GM21526 (cell line): ENCODE data around the gene DOCK4.
A peak's percentile ranks its signal among the peaks of the same experiment; 100 is the strongest.

ENCODE experiments used
- ATAC-seq: cut with Tn5 transposase; IDR thresholded peaks from one replicate; pipeline ENCODE4 v1.9.1; 2021; ENCODE audit warnings: moderate library complexity; ENCODE audit not compliant: unreplicated experiment, low FRiP score

DOCK4 gene

DNA sequence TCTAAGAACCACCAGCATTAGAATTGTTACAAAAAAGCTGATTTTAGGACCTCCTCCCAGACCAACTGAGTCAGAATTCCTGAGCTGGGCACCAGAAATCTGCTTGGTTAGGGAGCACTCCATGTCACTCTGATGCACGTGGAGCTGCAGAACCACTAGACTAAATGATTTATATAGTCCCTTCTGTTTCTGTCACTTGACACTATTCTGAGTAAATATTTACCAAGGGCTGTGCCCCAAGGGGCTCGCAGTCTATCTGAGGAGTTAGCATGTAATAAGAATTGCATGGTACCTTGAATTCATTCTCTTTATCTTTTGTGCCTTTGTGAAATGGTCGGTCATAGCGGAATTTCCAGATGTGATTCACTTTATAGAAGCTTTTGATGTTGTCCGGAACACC, 447.9 kb downstream of the DOCK4 start:
- no peak for ATAC-seq

DNA sequence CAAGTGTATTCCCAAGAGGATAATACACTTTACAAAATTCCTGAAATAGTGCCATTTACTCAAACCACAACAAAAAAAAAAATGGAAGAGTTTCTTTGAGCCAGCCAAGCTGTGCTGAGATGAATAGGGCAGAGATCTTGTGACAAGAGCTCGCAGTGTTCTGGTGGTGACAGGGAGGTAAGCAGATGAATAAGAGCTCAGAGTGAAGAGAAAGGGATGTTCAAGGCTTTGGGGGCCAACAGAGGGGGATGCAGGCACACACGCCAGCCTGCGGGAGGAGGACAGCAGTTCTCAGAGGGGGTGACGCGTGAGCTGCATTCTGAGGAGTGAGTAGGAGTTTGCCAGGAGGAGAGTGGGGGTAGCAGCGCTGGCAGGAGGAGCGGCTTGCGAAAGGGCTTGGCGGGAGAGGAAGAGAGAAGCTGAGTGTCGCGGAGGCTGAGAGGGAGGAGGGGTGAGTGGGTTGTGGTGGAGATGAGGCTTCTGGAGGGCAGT, 449.5 kb downstream of the DOCK4 start:
- no peak for ATAC-seq

DNA sequence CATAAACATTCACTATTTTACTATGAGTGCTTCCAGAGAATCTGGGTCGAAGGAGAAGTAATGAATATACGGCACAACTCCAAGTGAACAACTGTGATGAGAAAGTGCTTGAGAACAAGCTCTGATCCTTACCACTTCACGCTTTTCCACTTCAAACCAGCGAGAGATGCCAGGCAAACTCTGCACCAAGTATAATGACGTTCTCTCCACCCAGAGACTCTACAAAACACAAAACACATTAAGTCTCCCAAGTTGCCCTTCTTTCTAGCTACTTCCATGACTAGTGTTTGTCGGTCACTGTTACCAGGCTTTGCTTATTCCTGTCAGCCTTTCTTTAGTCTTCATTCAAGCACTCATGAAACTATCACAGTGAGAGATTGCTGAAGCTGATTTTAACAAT, 450.8 kb downstream of the DOCK4 start:
- ATAC-seq = no peak

DNA sequence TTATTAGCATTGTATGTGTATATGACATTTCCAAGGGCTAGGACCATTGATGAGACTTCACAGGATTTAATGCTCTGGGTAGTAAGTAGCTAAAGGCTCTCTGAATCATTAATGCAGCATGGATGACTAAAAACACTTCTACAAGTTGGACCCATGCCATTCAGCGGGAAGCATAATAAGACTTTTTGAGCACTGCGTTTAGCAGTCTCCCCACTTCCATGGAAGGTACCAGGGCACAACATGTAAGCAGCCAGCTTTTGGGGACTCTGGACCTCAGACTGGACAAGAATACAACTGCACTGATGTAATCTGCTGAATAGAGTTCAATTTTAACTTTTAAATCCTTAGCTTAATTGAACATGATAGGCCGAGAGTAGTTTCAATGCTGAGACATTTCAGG, 452.2 kb downstream of the DOCK4 start:
- no peak for ATAC-seq

DNA sequence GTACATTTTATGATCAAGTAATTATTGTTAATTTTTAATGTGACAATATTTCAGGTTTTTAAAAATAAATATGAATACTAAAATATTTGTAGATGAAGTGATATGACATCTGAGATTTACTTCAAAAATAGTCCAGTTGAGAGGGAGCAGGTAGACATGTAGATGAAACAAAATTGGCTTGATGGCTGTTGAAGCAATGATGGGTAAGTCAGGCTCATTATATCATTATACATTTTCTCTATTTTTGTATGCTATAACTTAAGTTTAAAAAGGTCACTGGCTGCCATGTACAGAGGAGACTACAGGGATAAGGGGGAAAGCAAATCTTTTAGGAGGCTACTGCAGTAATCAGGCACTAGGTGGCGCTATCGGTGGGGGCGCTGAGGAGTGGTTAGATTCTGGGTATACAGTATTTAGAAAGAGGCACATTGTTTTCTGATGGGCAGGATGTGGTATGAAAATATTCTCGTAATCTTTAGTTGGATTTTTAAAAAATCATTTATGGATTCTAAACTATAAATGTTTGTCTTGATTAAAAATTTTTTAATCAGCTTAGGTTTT, 454.1 kb downstream of the DOCK4 start:
- peak; percentile 98 for ATAC-seq

DNA sequence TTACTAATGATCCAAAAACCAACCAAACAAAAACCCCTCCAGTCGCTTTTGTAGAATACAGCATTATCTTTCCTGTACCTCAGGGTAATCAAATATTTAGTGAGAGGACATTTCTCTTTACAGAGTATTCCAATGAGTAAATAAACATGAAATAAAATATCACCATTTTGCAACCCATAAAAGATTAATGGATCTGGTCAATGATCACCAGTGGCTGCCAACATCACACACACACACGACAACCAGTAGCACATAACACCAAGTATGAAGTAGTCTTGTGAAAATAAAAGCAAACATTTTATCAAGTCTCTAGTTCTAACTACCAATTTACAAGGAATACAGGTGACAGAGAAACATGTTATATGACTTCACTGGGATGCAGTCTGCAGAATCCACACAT, 455.3 kb downstream of the DOCK4 start:
- ATAC-seq = no peak

DNA sequence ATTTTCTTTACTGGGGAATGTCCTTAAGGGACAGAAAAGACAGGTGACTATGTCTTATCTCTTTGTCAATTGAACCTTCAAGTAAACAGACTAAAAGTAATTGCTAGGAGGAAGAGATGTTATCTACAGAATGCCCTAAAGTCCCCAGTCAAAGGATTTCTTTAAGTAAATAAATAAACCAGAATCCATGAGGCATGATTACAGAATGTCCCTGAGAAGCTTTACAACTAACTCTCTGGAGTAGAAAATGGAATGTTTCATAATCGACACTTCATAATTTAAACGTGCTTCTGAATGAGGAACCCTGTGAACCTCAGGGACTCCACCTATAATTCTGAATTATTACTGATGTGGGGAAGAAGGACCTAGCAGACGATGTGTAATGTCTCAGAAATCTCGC, 456.0 kb downstream of the DOCK4 start:
- no peak for ATAC-seq

DNA sequence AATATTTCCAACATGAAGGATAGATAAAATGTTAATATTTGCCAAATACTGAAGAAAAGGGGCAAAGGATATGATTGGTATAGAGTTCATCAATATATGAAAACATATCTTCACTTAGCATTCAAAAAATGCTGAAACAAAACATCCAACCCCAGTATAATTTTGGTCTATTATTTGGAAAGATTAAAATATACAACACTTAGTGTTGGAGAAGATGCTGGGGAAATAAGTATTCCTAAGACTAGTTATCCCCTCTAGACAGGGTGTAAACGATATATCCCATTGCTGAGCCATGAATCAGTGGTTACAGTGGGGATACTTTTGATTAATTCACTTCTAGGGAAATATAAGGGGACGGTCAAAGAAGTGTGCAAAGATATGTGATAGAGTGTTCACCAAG, 456.6 kb downstream of the DOCK4 start:
- ATAC-seq = no peak

DNA sequence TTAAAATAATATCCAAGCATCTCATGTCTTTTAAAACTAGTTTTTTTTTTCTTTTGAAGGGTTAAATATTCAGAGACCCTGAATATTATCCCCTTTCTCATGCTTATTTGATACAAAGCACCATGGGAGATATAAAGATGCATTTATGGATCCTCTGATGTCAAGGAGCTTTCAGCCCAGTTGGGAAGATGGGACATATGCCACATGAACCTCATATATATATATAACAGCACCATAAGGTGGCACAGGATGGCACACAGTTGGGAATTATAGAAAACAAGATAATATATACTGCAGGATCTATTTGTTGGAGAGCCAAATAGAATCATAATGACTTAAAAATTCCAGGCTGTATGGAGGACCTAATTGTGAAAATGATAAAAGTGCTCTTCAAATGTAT, 458.5 kb downstream of the DOCK4 start:
- ATAC-seq = no peak

DNA sequence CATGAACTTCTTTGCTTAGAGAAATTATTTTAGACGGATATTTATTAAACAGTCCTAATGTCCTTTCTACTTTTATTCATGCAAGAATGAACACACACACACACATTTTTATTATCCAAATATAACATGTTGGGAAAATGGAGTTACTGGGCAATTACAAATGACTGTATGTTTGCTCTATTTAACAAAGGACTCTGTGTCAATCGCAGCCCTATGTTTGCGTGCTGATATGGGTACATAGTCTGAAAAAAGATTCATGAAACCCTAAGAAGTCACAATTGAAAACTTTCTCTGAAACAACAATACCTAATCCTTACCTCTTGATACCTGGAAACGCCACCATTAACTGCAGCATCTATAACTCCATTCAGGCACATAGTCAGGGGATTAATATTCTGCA, 459.2 kb downstream of the DOCK4 start:
- ATAC-seq = no peak

DNA sequence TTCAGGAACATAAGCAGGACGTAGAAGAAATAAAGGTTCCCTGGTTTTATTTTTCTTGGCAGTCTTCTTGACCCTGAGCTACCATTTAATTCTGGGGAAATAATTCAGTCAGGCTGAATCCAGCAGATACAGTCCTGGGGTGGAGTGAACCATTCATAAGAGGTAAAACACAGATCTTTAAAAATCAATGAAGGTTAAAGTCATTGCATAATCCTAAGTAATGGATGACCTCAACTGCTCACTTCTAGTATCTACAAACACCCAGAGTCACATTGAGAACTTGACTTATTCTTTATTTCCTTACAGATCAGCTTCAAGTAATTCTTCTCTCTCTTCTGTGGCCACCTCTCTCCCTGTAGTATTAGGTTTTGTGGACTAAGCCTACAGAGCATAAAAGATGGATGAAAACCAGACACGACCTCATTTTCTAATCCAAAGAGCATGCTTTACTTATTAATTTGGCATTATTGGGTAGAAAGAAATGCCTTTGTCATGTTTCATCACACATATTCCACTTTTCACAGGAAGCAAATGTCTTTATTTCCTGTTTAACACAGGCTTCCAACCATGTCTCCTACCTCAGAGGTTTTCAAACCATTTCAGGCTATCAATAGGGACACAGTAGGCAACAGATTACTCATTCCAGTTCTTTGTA, 461.6 kb downstream of the DOCK4 start:
- ATAC-seq = no peak

DNA sequence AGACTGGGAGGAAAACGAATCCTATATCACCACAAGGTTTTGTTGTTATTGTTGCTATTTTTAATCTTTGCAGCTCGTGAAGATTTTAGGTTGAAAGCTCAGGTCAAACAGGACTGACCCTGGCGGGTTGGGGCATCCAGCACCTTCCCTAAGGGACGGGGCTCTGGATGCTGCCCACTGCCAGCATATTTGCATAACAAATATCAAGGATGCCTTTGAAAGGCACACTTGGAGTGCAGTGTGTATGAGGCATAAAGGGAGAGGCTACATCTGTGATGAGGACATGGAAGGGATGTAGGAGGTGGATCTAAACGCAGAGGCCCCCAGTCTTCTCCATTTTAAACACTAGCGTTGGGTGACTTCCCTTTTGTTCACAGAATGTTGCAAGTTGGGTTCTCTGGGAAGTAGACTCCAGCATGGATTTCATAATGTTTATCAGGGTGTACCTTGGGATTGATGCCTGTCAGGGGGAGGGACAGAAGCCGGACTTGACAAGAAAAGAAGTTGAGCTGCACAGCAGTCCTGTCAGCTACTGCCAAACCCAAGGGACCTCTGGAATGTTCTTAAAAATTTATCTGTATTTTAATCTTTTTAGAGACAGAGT, 462.9 kb downstream of the DOCK4 start:
- no peak for ATAC-seq

DNA sequence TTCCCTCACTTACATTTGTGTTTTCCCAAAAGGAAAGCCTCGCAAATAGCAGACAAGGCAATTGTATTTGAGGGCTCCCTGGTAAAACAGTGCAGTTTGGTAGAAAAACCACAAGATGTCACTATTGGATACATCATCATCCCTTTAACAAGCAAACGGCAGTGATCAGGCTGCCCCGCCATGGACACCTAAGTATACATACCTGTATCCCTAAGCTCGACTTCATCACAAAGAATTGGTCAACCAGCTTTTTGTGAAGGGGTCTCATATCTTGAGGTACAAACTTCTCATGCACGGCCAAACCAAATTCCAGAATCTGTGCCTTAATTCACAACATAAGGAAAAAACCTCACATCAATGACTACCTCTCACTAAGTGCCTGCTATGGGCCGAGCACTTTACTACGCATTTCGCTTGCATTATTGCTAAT, 464.4 kb downstream of the DOCK4 start:
- peak; percentile 92 for ATAC-seq

DNA sequence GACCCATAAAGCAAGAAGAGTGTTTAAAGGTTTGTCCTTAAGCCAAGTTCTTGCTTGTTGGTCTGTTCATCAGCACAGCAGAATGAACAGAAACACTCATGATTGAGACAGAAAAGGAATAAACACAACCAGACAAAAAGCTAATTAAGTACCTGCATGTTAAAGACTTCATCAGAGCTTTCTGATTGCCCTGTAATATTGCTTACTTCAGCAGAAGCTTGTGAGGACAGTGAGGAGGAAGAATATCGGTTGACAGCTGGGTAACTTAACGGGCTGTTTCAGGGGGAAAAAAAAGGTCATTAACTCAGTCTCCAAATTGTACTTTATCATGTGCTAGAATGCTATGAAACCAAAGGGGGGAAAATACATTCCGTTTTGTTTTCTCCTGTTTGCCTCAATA, 465.3 kb downstream of the DOCK4 start:
- no peak for ATAC-seq

DNA sequence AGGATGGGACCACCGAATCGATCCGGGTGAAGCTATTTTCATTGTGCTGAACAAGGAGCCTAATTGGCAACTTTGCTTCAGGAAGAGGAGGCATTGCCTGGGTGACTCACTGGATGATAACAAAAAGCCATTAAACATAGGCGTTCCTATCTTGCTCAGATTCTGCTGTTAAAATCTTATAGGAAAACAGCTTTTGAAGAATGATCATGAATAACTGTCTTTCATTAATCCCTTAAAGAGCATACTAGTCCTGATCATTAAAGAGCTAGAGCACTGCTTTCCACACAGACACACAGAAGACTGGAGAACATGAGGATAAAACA, 469.7 kb downstream of the DOCK4 start:
- no peak for ATAC-seq

DNA sequence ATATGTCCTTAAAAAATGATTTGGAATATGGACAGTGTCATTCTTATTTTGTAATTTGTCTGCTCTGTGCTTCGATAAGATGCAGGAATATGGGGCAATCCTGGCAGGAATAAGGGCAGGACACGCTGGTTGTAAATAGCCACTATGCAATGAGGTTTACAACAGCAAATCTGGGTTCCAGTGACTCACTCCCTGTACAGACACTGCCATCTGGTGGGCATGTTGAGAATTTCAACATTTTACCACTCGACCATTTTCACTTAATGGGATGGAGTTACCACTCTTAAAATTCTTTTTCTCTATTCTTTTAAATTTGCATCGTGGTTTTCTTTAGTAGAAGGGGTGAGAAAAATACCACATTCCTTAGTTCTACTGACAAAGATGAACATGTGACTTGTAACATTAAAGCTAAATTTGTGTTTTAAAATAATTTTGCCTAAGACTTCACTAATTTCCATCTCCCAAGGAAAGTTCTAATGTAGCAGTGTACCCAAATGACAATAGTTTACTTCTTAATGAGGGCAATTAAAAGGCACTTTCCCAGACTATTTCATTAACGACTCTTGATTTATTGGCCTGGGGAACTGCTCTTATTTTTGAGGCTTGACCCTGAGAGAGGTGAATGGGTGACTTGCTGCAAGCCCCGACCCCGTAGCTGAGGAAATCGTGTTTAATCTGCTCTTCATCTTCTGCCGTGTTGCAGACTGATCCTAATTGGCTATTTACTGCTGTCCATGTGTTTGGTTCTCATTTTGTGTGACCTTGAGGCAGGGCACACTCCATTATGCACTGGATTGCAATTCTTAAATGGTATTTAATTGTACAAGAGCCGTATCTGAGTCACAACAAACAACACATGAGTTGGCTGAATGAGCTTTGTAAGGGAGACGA, 470.3 kb downstream of the DOCK4 start:
- ATAC-seq = peak; percentile 76

DNA sequence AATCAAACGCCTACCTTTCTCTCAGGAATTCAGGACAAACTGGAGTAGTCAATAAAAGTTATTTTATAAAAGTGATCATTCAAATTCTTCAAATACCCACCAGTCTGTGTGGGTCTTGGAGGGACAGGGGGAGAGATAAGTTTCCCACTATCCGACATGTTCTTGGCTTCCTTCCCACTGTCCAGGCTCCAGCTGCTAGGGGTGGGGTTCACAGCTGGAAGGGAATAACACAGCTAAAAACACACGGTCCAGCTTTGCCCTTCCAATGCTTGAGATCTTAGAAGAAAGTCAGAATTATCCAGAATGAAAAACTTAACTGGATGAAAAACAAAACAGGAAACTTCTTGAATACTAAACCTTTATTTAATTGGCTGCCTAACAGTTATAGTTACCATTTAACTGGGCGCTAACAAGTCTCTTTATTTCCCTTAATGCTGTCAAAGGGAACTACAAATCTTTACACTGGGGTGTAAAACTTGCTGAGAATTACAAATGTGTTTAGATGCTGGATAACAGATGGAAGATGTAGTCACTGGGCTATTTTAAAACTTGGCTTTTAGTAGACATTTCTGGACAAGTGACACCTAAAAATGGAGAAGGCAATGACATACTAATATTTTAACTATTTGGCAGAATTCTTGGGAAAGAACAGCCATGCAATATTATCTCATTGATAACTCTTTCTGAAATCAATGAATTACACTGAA, 471.1 kb downstream of the DOCK4 start:
- no peak for ATAC-seq

DNA sequence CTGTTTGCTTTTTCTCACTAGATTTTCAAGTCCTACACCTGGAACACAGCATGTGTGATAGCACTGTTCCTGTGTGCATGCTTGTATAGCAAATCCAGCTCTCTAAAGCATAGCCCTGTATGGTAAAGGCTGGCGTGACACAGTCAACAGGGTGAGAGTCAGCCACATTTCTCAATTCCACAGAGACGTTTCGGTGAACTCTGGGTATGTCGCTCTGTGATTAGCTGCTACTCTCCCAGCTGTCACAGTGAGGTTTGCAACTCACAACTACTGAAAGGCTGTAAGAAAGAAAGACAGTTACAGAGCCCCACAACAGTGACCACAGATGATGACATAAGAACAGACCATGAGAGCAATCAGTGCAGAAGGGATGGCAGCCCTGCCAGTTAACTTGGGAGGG, 473.3 kb downstream of the DOCK4 start:
- no peak for ATAC-seq

DNA sequence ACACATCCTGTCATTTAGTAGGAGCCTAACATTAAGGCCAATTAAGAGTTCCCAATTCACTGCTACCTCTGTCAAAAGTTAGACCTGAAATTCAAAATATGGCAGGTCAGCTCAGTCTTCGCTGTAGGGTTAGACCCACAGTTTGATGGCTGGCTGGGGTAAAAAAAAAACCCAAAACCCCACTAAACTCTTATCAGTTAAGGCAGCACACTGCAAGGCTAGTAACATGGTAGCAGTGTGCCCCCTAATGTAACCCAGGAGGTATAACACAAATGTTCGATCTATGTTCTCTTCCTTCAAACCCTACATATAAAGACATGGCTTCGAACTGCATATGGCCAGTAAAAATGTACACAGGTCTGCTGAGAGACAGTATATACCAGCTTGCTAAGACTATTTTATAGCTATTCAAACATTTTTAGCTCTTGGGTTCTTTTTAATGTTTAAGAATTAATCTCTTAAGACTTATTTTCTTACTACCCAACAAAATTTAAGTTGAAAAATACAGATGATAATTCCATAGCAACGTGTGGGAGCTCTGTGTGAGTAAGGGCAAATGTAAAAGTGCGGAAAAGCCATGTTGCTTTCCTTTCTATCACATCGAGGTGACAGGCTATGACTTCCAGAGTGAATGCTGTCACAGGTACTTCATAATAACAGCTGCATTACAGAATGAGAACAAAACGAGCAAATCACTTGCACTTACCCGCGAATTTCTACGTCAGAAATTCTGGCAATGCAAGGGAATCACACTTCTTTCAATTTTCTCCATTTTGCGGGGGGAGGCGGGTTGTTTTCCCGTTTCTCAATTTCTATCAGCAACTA, 475.5 kb downstream of the DOCK4 start:
- peak; percentile 67 for ATAC-seq

DNA sequence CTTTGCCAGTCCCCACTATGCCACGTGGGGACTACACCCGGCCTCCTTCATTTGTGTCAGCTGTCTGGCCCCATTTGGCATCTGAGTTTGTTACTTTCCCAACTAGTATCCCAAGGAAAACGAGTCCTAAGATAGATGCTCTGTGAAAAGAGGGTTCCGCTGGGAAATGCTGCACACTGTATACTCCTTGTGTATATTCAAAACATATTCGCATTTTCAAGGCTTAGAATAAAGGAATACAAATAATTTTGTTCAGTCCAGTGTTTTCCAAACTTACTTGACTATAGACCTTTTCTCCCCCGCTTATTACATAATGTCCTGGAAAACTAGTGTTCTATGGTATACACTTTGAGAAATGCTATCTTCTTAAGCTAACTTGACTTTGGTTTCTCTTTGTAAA, 476.1 kb downstream of the DOCK4 start:
- ATAC-seq = no peak
